Measurements from ENCODE around the gene SRSF5.
A peak's percentile ranks its signal among the peaks of the same experiment; 100 is the strongest.
"Not testable (repeated sequence)": the region's sequence is repeated elsewhere in the genome, so short reads cannot be mapped to it uniquely, and the experiment has no call there.

SRSF5 gene

DNA sequence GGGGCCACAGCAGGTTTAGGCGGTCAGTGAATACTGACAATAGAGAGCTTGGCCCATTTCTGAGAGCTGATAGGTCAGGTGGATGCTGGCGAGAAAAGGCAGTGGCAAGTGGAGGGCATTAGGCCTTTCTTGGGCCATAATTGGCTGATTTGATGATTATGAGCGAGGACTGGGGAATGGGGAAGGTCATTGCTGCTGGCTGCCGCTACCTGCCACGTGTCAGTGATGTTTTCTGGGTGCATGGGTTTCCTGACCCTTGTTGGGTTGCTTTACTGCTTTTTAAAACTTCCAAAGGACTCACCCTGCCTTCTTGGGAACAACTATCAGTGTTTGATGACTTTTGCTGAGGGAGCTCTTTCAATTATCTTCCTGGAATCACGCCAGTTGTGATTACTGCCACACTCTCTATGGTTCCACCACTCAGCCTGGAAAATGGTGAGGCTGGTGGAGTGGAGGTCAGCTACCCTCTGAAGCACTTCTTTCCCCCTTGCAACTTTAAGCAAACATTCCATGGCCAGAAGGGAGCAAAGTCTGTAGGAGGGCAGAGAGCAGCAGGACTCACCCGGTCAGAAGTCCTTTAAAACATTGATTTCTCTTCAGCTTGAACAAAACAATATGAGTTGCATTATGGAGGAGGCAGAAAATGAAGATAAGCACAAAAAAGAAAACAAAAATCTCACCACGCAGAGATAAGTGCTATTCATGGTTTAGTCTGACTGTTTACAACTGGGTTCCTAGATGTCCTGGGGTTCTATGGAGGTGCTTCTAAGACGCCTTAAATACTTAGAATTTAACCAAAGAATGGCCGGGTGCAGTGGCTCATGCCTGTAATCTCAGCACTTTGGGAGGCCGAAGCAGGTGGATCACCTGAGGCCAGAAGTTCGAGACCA is 42.2 kb downstream of the SRSF5 start:
- no peak for DNase-seq (ENCODE audit: low read depth)

GRCh38 chr14:69811227-69811867 is 44.4 kb downstream of the SRSF5 start:
- no peak for DNase-seq (ENCODE audit: low read depth)

GRCh38 chr14:69811868-69812252 is 44.9 kb downstream of the SRSF5 start:
- DNase-seq (ENCODE audit: low read depth) = no peak

DNA sequence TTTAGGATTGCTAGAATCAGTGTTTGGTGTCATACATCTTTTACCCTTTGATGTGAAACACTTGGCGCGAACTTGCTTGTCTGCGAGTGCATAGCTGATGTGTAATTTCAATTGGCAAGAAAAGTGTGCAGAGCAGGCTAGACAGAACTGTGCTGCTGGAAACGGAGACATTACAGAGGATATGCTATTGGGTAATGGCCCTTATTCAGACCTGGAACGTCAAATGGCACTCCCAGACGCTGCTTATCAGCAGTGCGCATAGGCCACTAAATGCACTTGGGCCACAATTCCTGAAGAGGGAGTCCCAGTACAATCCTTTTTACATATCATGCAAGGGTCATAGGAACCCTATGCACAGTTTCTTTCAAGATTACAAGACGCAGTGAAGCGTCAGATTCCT is 45.8 kb downstream of the SRSF5 start:
- DNase-seq (ENCODE audit: low read depth) = no peak

GRCh38 chr14:69813346-69813745 is 46.4 kb downstream of the SRSF5 start:
- DNase-seq (ENCODE audit: low read depth) = not testable (repeated sequence)

GRCh38 chr14:69814397-69814796 is 47.5 kb downstream of the SRSF5 start:
- no peak for DNase-seq (ENCODE audit: low read depth)

DNA sequence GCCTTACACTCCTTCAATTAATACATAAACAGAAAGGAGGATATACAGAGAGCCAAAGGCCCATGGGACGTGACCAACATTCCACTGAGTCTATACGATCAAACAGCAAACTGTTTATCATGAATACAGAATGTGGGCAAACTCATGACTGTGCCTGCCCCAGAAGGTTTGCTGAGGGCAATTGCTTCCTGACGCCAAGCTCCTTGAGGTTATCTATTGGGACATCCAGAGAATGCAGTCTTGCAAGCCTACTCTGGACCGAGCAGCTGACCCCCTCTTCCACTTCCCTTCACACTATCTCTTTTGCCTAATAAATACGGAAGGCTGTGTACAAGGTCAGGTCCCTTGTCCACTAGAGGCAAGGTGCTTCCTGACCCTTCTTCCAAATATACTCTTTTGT is 48.6 kb downstream of the SRSF5 start:
- DNase-seq (ENCODE audit: low read depth) = no peak

- DNase-seq (ENCODE audit: low read depth) = no peak
Measured at GRCh38 chr14:69816216-69816615, 49.3 kb downstream of the SRSF5 start.

GRCh38 chr14:69818758-69819191 is 51.8 kb downstream of the SRSF5 start:
- DNase-seq (ENCODE audit: low read depth) = peak; percentile 29

DNA sequence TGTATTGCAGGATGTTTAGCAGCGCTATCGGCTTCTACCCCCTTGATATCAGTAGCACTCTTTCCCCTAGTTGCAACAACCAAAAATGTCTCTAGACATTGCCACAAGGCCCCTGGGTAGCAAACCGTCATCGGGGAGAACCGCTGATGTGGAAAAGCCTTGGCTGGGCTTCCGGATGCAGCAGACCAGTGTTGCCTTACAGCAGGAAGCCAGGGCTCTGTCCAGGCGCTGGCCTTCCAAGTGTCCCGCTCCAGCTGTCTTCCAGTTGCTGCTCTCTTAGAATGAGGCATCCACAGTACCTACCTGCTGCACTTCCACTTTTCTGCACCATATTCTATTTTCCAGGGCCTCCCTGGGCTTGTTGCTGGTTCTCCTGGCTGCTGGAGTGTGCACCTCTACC is 52.7 kb downstream of the SRSF5 start:
- DNase-seq (ENCODE audit: low read depth) = no peak

DNA sequence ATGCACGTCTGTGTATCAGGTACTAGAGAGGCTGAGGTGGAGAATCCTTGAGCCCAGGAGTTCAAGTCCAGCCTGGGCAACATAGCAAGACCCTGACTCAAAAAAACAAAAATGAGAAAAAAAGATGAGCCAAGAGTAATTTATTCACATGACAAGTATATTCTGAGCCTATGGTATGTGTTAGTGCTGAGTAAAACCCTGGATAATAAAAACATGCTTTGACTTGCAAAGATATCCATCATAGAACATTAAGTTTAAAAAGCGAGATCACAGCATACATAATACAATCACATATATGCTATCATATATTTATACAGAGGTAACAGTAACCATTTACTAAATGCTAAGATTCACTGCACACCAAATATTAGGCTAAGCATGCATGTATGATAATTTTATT is 54.0 kb downstream of the SRSF5 start:
- DNase-seq (ENCODE audit: low read depth) = no peak

Measured in CMK (cell line).